Endodermal cell (in vitro differentiated cells): ENCODE measurements around the gene CSPG5. TPM values are rescaled to one million over a fixed set of nuclear protein-coding genes. Genes with fewer than 3 reads are reported as not detected.

Source experiments
- DNase-seq: peaks from one replicate; pipeline ENCODE4 v3.0.0-alpha.2; 2017
- H3K27ac ChIP-seq: 2 replicates; pipeline ENCODE4 v1.5.1; 2013; ENCODE audit warnings: mild to moderate bottlenecking, low read depth, low read length, moderate library complexity
- H3K27me3 ChIP-seq: 2 replicates; pipeline ENCODE4 v1.6.1; 2013; ENCODE audit warnings: mild to moderate bottlenecking, low read length, moderate library complexity; ENCODE audit not compliant: insufficient read depth, control insufficient read depth, poor library complexity, severe bottlenecking
- H3K36me3 ChIP-seq: 2 replicates; pipeline ENCODE4 v1.7.0; 2013; ENCODE audit warnings: mild to moderate bottlenecking, low read length, moderate library complexity; ENCODE audit not compliant: control insufficient read depth, insufficient read depth
- H3K4me1 ChIP-seq: one replicate; pipeline ENCODE4 v1.7.0; 2013; ENCODE audit warnings: low read length; ENCODE audit not compliant: control insufficient read depth, insufficient read depth
- H3K4me3 ChIP-seq: 2 replicates; pipeline ENCODE4 v1.5.1; 2013; ENCODE audit warnings: mild to moderate bottlenecking, low read length, moderate library complexity
- H3K9ac ChIP-seq: 2 replicates; pipeline ENCODE4 v1.6.1; 2013; ENCODE audit warnings: mild to moderate bottlenecking, low read length, moderate library complexity; ENCODE audit not compliant: poor library complexity, severe bottlenecking; ENCODE audit errors: extremely low read depth
- H3K9me3 ChIP-seq: 2 replicates; pipeline ENCODE4 v1.6.1; 2013; ENCODE audit warnings: mild to moderate bottlenecking, low read length, moderate library complexity; ENCODE audit not compliant: control insufficient read depth
- H3K27ac Mint-ChIP-seq: 2 replicates; pipeline ENCODE4 v1.8.0; 2020; ENCODE audit warnings: mixed read lengths
- H3K27me3 Mint-ChIP-seq: 2 replicates; pipeline ENCODE4 v1.8.0; 2021; ENCODE audit warnings: mild to moderate bottlenecking, mixed read lengths; ENCODE audit not compliant: insufficient read depth
- H3K36me3 Mint-ChIP-seq: 2 replicates; pipeline ENCODE4 v1.8.0; 2020; ENCODE audit warnings: low read depth, mixed read lengths
- H3K4me1 Mint-ChIP-seq: 2 replicates; pipeline ENCODE4 v1.8.0; 2020; ENCODE audit warnings: mixed read lengths
- H3K4me3 Mint-ChIP-seq: 2 replicates; pipeline ENCODE4 v1.8.0; 2020; ENCODE audit warnings: mild to moderate bottlenecking, moderate library complexity, mixed read lengths
- H3K9me3 Mint-ChIP-seq: 2 replicates; pipeline ENCODE4 v1.8.0; 2020; ENCODE audit warnings: mild to moderate bottlenecking, mixed read lengths
- WGBS, 2 experiments: methylation state at CpG; one replicate each; pipeline versions ENCODE4 v1.1.5 to v1.1.7; 2013; ENCODE audit warnings: missing lambda C conversion rate in 2 of 2, mixed read lengths in 1 of 2; ENCODE audit not compliant: insufficient coverage in 1 of 2, insufficient read length in 1 of 2; 5-methylcytosine and 5-hydroxymethylcytosine counted together
- total RNA-seq, 2 donors: library from RNA; stranded (reverse); fragmentation: NEBNext Ultra II Directional in 1 of 2; extraction: Animal tissue kit (Norgen Biotek cat#: 25700) in 1 of 2; gene quantifications; 2 replicates in 1 of 2; 3 replicates in 1 of 2; pipeline ENCODE4 v1.2.1, GENCODE V29; 2021
- TF ChIP-seq, protein P1 (sequence below): fragments of 200-600 bp; sonication (generic); conservative IDR thresholded peaks from 2 replicates; pipeline ENCODE4 v1.5.0; 2021; ENCODE audit warnings: antibody characterized with exemption, mild to moderate bottlenecking

Gene CSPG5
- total RNA-seq, 2 donors from 2014 or later = 0.53 to 0.70 TPM

DNA sequence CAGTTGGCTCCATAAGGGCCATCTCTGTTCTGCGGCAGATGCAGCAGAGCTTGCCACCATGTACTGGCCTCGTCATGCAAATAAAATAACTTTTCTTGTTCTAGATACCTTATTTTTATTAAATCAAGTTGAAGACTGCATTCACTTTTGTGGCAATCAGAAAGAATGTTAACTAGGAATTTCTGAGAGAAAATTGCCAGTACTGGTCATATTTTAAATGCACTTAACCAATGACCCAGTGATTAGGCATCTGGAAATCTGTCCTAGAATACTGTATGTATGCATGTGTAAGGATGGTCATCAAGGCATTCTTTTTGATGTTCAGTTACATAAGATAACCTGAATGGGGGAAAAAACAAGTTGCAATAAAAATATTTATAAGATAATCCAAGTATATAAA is 34.2 kb upstream of the CSPG5 start:
- TF ChIP-seq, protein P1, sequence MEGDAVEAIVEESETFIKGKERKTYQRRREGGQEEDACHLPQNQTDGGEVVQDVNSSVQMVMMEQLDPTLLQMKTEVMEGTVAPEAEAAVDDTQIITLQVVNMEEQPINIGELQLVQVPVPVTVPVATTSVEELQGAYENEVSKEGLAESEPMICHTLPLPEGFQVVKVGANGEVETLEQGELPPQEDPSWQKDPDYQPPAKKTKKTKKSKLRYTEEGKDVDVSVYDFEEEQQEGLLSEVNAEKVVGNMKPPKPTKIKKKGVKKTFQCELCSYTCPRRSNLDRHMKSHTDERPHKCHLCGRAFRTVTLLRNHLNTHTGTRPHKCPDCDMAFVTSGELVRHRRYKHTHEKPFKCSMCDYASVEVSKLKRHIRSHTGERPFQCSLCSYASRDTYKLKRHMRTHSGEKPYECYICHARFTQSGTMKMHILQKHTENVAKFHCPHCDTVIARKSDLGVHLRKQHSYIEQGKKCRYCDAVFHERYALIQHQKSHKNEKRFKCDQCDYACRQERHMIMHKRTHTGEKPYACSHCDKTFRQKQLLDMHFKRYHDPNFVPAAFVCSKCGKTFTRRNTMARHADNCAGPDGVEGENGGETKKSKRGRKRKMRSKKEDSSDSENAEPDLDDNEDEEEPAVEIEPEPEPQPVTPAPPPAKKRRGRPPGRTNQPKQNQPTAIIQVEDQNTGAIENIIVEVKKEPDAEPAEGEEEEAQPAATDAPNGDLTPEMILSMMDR = no peak
- H3K27ac ChIP-seq = no peak overlapping the region
- no peaks in the 10 kb centered on the region for H3K27me3 ChIP-seq
- Mint-ChIP-seq H3K36me3 (peaks cover 58% of the 10 kb centered on the region), H3K27me3 (no peaks in the 10 kb centered on the region), H3K27ac (no peak overlapping the region), H3K4me3 (no peak overlapping the region), H3K9me3 (no peaks in the 10 kb centered on the region), H3K4me1 (no peaks in the 10 kb centered on the region)
- no peak for DNase-seq
- H3K4me1 ChIP-seq = no peaks in the 10 kb centered on the region
- WGBS, 2 experiments = 93 to 100% methylated on average over 1 to 2 of the region's 2 CpGs
- no peak overlapping the region for H3K4me3 ChIP-seq
- H3K9ac ChIP-seq = no peak overlapping the region
- no peaks in the 10 kb centered on the region for H3K9me3 ChIP-seq
- peaks cover 91% of the 10 kb centered on the region for H3K36me3 ChIP-seq

DNA sequence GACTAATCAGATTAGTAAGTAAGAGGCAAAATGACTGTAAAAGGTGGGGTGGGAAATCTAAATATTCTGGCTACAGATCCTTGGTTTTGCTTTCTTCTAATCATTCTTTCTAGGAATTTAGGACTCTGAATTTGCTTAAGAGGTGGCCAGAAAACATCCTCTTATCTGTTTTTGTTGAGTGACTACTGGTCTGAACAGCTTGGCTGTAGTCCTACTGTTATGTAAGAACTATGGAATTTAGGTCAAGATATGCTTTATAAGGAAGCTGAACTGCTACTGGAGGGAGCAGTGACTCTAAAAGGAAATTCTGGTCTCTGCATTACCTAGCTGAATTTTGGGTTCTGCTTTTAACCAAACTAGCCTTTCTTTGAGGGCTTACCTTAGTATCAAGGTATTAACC is 33.5 kb upstream of the CSPG5 start:
- TF ChIP-seq, protein P1 = no peak
- H3K4me3 ChIP-seq = no peak overlapping the region
- no peak overlapping the region for H3K27ac ChIP-seq
- DNase-seq = no peak
- no peaks in the 10 kb centered on the region for H3K4me1 ChIP-seq
- peaks cover 56% of the 10 kb centered on the region for H3K36me3 Mint-ChIP-seq
- no peaks in the 10 kb centered on the region for H3K27me3 Mint-ChIP-seq
- H3K36me3 ChIP-seq = peaks cover 90% of the 10 kb centered on the region
- H3K27ac Mint-ChIP-seq = peak overlapping the region; percentile 20
- no peak overlapping the region for H3K9ac ChIP-seq
- H3K9me3 ChIP-seq = no peaks in the 10 kb centered on the region
- no peaks in the 10 kb centered on the region for H3K9me3 Mint-ChIP-seq
- H3K27me3 ChIP-seq = no peaks in the 10 kb centered on the region
- no peaks in the 10 kb centered on the region for H3K4me1 Mint-ChIP-seq
- H3K4me3 Mint-ChIP-seq = no peak overlapping the region

DNA sequence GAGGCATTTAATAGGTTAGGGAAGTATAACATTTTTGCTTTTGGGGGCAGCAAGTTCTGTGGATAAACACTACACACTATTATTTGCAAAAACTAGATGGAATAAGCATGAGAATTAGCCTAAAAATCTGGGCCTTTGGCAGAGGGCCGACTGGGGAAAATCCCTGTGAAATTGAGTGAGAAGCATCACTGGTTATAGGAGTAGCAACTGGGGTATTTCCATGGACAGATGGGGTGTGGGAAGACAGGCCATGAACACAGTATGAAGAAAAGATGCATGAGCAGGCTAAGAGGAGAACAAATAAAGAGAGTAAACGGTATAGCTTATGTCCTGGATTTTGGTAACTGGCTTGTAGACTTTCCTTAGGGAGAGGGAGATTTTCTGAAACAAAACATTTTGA is 32.9 kb upstream of the CSPG5 start:
- Histone ChIP-seq H3K27ac (no peak overlapping the region), H3K27me3 (no peaks in the 10 kb centered on the region), H3K9me3 (no peaks in the 10 kb centered on the region), H3K9ac (no peak overlapping the region), H3K4me1 (no peaks in the 10 kb centered on the region), H3K4me3 (no peak overlapping the region), H3K36me3 (peaks cover 88% of the 10 kb centered on the region)
- Mint-ChIP-seq H3K9me3 (no peaks in the 10 kb centered on the region), H3K4me3 (no peak overlapping the region), H3K27me3 (no peaks in the 10 kb centered on the region), H3K4me1 (no peaks in the 10 kb centered on the region), H3K27ac (peak overlapping the region; percentile 20), H3K36me3 (peaks cover 55% of the 10 kb centered on the region)
- no peak for DNase-seq
- TF ChIP-seq, protein P1 = no peak
- whole genome bisulfite sequencing, 2 experiments = 88 to 100% methylated on average over 2 of the region's 2 CpGs
